CD8-positive, alpha-beta memory T cell (primary cell): Measurements from ENCODE around the gene PPID. TPM values are rescaled to one million over a fixed set of nuclear protein-coding genes. Genes with fewer than 3 reads are reported as not detected.

Experiments used
- CTCF ChIA-PET: fragments of 350-600 bp; sonication (Branson Sonifier 250); formaldehyde crosslinking; loops from one replicate; lab custom pipeline; 2021; ENCODE audit warnings: antibody characterized with exemption; lab: Charles Lee
- POLR2A ChIA-PET: fragments of 350-600 bp; sonication (Branson Sonifier 250); formaldehyde crosslinking; loops from one replicate; lab custom pipeline; 2021; ENCODE audit warnings: antibody characterized with exemption; lab: Charles Lee
- DNase-seq, 5 donors: peaks; one replicate each; pipeline versions ENCODE4 v3.0.0 to v3.0.0-alpha.2; 2020 to 2022; ENCODE audit warnings: mixed read lengths in 1 of 5
- H3K27ac ChIP-seq: one replicate; pipeline ENCODE4 v1.7.0; 2013; ENCODE audit warnings: low read depth, mild to moderate bottlenecking, low read length, moderate library complexity
- H3K27me3 ChIP-seq: 2 replicates; pipeline ENCODE4 v1.7.0; 2013; ENCODE audit warnings: low read length, mild to moderate bottlenecking; ENCODE audit not compliant: insufficient read depth, poor library complexity, severe bottlenecking
- H3K36me3 ChIP-seq: 2 replicates; pipeline ENCODE4 v1.7.0; 2013; ENCODE audit warnings: mild to moderate bottlenecking, low read length, moderate library complexity; ENCODE audit not compliant: insufficient read depth
- H3K4me1 ChIP-seq: 2 replicates; pipeline ENCODE4 v1.7.0; 2013; ENCODE audit warnings: mild to moderate bottlenecking, low read length, moderate library complexity; ENCODE audit not compliant: insufficient read depth
- H3K4me3 ChIP-seq: 2 replicates; pipeline ENCODE4 v1.7.0; 2013; ENCODE audit warnings: mild to moderate bottlenecking, low read length
- H3K9me3 ChIP-seq: 2 replicates; pipeline ENCODE4 v1.7.0; 2013; ENCODE audit warnings: mild to moderate bottlenecking, low read length
- H3K27ac Mint-ChIP-seq, 8 donors: one replicate each; pipeline ENCODE4 v1.8.0; 2020 to 2021; ENCODE audit warnings: mixed read lengths in 8 of 8, mild to moderate bottlenecking in 6 of 8, inconsistent platforms in 3 of 8, moderate library complexity in 3 of 8
- H3K27me3 Mint-ChIP-seq, 2 donors: one replicate each; pipeline ENCODE4 v1.8.0; 2020 to 2021; ENCODE audit warnings: mixed read lengths in 2 of 2, mild to moderate bottlenecking in 1 of 2, moderate library complexity in 1 of 2
- H3K36me3 Mint-ChIP-seq, 3 donors: one replicate each; pipeline ENCODE4 v1.8.0; 2020 to 2021; ENCODE audit warnings: mixed read lengths in 3 of 3, inconsistent platforms in 1 of 3, mild to moderate bottlenecking in 1 of 3
- H3K4me1 Mint-ChIP-seq, 3 donors: one replicate each; pipeline ENCODE4 v1.8.0; 2020 to 2021; ENCODE audit warnings: mixed read lengths in 3 of 3, inconsistent platforms in 1 of 3, mild to moderate bottlenecking in 1 of 3
- H3K4me3 Mint-ChIP-seq, 7 donors: one replicate each; pipeline ENCODE4 v1.8.0; 2020 to 2021; ENCODE audit warnings: mixed read lengths in 7 of 7, mild to moderate bottlenecking in 6 of 7, moderate library complexity in 4 of 7, inconsistent platforms in 2 of 7
- H3K9me3 Mint-ChIP-seq, 5 donors: one replicate each; pipeline ENCODE4 v1.8.0; 2020 to 2022; ENCODE audit warnings: mixed read lengths in 5 of 5, mild to moderate bottlenecking in 3 of 5, moderate library complexity in 2 of 5, inconsistent platforms in 1 of 5
- polyA plus RNA-seq: library from polyadenylated mRNA; unstranded; fragments of 300-500 nt; fragmentation: Illumina TruSeq; gene quantifications from one replicate; pipeline ENCODE4 v1.2.3, GENCODE V29; 2021
- total RNA-seq, 2 experiments: library from RNA; stranded (reverse); gene quantifications; one replicate each; pipeline ENCODE4 v1.2.3, GENCODE V29; 2021

Gene PPID
- total and polyA plus RNA-seq, 3 experiments from 2014 or later, result 58.9 to 66.8 (median 61.2) TPM

DNA sequence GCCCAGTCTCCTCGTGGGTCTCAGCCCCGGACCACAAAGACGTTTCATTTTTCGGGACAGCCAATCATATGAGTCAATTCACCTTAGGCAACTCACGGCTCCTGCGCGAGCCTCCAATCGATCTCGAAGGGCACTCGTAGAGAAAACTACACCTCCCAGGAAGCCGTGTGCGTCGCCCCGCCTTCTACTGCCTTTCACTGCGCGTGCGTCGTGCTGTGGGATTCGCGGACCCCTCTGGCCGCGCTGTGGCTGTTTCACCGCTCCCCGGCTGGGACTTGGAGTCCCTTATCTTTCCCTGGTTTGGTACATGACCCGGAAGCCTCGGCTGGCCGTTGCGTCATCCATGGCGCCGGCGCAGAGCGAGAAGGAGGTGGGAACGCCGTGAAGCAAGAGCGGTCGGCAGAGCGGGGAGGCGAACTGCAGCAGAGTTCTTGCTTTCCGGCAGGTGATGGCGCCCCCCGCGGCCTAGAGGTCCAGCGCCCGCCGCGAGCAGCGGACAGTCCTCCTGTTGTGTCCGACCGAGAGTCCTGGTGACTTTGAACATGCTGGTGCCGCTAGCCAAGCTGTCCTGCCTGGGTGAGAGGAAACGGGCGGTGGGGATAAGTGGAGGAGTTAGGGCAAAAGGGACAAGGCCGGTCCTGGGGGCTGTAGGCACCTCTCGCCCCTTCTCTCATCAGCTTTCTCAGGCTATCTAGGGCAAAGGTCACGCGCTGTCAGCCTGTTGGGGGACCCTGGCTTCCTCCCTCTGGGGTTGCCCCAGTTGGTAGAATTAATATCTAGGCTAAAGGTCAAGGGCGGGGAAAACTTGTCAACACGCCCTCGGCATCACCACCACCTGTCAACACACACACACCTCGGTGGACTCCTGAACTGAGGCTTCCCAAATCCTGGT lies 51.0 kb downstream of the PPID start, which contains the start of gene ETFDH:
TSS of gene ETFDH (plus strand) at position 382 of the 892 bp plus-strand sequence. CDS start at position 543, 161 bp downstream.
- Histone ChIP-seq H3K4me1 (peaks cover 15% of the 10 kb centered on the region), H3K36me3 (no peaks in the 10 kb centered on the region), H3K9me3 (no peaks in the 10 kb centered on the region), H3K27me3 (no peaks in the 10 kb centered on the region), H3K27ac (peak within 1 kb of the TSS; percentile 91), H3K4me3 (peak within 1 kb of the TSS; percentile 77)
- peak; percentile 96 to 99 (median 98) for DNase-seq
- H3K27ac Mint-ChIP-seq, result peak within 1 kb of the TSS; percentile 87 to 100 (median 98)
- H3K9me3 Mint-ChIP-seq, result no peaks in the 10 kb centered on the region
- peaks cover 0 to 14% (median 2%) of the 10 kb centered on the region in 3 donors for H3K36me3 Mint-ChIP-seq
- H3K4me1 Mint-ChIP-seq, result peaks cover 22 to 43% (median 32%) of the 10 kb centered on the region in 3 donors
- CTCF ChIA-PET, result no interaction called here
- H3K27me3 Mint-ChIP-seq, result peaks cover 0 to 3% of the 10 kb centered on the region in 2 donors
- H3K4me3 Mint-ChIP-seq, result peak within 1 kb of the TSS; percentile 91 to 97 (median 93)
- POLR2A ChIA-PET, result no interaction called here

DNA sequence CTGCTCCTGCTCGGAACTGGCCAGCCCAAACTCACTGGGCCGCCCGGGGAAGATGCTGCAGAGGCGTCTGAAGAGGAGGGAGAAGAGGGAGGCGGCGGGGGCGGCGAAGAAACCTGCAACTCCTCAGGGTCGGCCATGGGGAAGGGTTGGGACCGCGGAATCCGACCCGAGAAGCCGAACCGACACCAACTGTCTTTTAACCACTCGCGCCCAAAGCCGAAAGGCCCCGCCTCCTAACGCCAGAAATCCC lies 51.6 kb downstream of the PPID start, which contains the start of gene C4orf46:
TSS of gene C4orf46 (minus strand) at position 223 of the 250 bp plus-strand sequence. CDS start at position 137, 86 bp downstream.
- H3K4me3 ChIP-seq, result peak within 1 kb of the TSS; percentile 77
- Mint-ChIP-seq H3K4me3 (peak within 1 kb of the TSS; percentile 91 to 97 (median 93)), H3K9me3 (no peaks in the 10 kb centered on the region), H3K36me3 (peaks cover 0 to 14% (median 2%) of the 10 kb centered on the region in 3 donors), H3K27ac (peak within 1 kb of the TSS; percentile 87 to 100 (median 98)), H3K4me1 (peaks cover 20 to 40% (median 31%) of the 10 kb centered on the region in 3 donors), H3K27me3 (peaks cover 0 to 3% of the 10 kb centered on the region in 2 donors)
- peaks cover 15% of the 10 kb centered on the region for H3K4me1 ChIP-seq
- ChIA-PET CTCF (no interaction called here), POLR2A (no interaction called here)
- DNase-seq, result no peak
- peak within 1 kb of the TSS; percentile 91 for H3K27ac ChIP-seq
- H3K27me3 ChIP-seq, result no peaks in the 10 kb centered on the region
- no peaks in the 10 kb centered on the region for H3K36me3 ChIP-seq
- no peaks in the 10 kb centered on the region for H3K9me3 ChIP-seq

DNA sequence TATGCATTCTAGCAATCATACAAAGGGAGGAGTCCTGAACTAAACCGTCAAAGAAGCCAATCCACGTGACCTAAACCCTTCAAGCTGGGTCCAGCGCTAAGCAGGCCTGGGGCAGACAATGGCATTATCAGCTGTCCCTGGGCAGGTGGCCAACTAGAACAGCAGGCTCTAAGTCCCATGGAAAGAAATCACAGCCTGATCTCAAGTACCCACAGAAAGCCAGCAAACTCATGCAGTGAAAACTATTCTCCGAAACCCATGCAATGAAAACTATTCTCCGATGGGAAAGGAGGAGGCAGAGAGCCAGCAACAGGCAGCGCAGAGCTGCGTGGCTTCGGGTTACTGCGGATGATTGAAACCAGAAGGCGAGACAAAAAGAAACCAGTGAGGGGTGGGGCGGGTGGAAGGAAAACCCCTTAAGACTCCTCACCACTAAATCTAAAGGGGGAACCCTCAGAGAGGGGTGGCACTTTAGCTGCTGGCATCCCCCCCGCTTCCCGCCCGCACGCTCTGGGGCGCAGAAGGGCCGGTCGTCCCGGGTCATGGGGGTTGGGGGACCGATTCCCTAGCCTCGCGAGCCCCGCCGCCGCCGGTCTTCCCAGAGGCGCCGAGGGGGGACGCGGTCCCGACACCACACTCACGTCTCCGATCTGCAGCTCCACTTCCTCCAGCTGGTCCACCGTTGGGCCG lies 52.1 kb downstream of the PPID start:
- ChIA-PET CTCF (no interaction called here), POLR2A (no interaction called here)
- peaks cover 0 to 14% (median 2%) of the 10 kb centered on the region in 3 donors for H3K36me3 Mint-ChIP-seq
- peak overlapping the region; percentile 91 to 97 (median 93) for H3K4me3 Mint-ChIP-seq
- Histone ChIP-seq H3K4me1 (peaks cover 15% of the 10 kb centered on the region), H3K27ac (peak overlapping the region; percentile 91), H3K36me3 (no peaks in the 10 kb centered on the region), H3K27me3 (no peaks in the 10 kb centered on the region), H3K9me3 (no peaks in the 10 kb centered on the region), H3K4me3 (peak overlapping the region; percentile 77)
- peak overlapping the region; percentile 87 to 100 (median 98) for H3K27ac Mint-ChIP-seq
- no peaks in the 10 kb centered on the region for H3K9me3 Mint-ChIP-seq
- peaks cover 20 to 38% (median 26%) of the 10 kb centered on the region in 3 donors for H3K4me1 Mint-ChIP-seq
- peaks cover 0 to 3% of the 10 kb centered on the region in 2 donors for H3K27me3 Mint-ChIP-seq
- DNase-seq, result peak; percentile 39 to 77 (median 64)

DNA sequence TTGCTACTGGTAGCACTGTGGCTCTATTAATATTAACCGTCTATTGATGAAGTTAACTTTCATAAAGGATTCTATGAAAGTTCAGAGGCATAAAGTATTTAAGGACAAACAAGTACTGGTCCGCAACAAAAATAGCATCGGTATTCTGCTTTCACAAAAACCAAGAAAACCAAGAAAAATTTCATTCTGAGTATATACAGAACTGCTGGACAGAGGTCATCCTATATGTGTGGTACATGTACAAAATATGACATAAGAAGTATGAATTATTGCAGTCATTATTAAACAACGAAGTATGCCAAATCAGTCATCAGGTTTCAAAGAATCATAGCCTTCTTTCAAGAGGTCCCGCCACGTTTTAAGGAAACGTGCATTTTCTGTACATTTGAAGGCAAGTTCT lies 53.9 kb downstream of the PPID start:
- Mint-ChIP-seq H3K4me3 (peak overlapping the region in 2 of 7 donors; percentile 2 to 82), H3K4me1 (peaks cover 20 to 30% (median 21%) of the 10 kb centered on the region in 3 donors), H3K27me3 (peaks cover 0 to 3% of the 10 kb centered on the region in 2 donors), H3K27ac (peak overlapping the region in 1 of 8 donors; percentile 31), H3K9me3 (no peaks in the 10 kb centered on the region), H3K36me3 (peaks cover 0 to 11% (median 0%) of the 10 kb centered on the region in 3 donors)
- no peak overlapping the region for H3K27ac ChIP-seq
- no peak overlapping the region for H3K4me3 ChIP-seq
- H3K36me3 ChIP-seq, result no peaks in the 10 kb centered on the region
- ChIA-PET CTCF (interaction anchor here (0.6 to 1.6 kb wide), 3 partner anchors 12 to 14 kb away, joined by 3 to 4 read pairs (median 3); no protein-coding TSS in a partner anchor), POLR2A (no interaction called here)
- DNase-seq, result no peak
- no peaks in the 10 kb centered on the region for H3K9me3 ChIP-seq
- no peaks in the 10 kb centered on the region for H3K27me3 ChIP-seq
- H3K4me1 ChIP-seq, result peaks cover 15% of the 10 kb centered on the region

DNA sequence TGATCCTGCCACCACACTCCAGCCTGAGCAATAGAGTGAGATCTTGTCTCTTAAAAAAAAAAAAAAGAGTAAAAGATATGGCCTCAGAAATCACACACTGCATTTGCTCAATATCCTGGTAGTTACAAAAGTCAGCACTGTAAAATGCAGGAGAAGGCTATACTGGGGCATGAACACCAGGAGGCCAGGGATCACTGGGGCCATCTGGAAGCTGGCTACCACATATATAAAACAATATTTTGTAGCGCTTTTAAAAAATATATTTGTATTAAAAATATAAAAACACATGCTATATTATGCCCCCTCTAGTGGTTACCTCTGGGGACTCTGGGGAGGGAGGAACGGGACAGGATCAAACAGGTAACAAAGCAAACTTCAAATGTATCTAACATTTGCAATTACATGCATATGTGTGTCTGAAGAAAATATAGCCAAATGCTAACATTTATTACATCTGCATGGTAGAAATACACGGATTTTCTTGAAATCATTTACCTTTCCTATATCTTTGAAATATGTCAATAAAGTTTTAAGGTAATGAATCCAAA lies 55.5 kb downstream of the PPID start:
- POLR2A ChIA-PET, result no interaction called here
- H3K27ac Mint-ChIP-seq, result peak overlapping the region in 1 of 8 donors; percentile 12
- no peaks in the 10 kb centered on the region for H3K9me3 ChIP-seq
- no peak overlapping the region for H3K4me3 ChIP-seq
- H3K36me3 ChIP-seq, result no peaks in the 10 kb centered on the region
- peaks cover 16 to 23% (median 19%) of the 10 kb centered on the region in 3 donors for H3K4me1 Mint-ChIP-seq
- no peaks in the 10 kb centered on the region for H3K27me3 ChIP-seq
- peak in 3 of 5 donors; percentile 2 to 21 (median 7) for DNase-seq
- peaks cover 0 to 3% of the 10 kb centered on the region in 2 donors for H3K27me3 Mint-ChIP-seq
- H3K36me3 Mint-ChIP-seq, result peaks cover 0 to 11% (median 0%) of the 10 kb centered on the region in 3 donors
- no peak overlapping the region for H3K27ac ChIP-seq
- H3K9me3 Mint-ChIP-seq, result no peaks in the 10 kb centered on the region
- peaks cover 9% of the 10 kb centered on the region for H3K4me1 ChIP-seq
- H3K4me3 Mint-ChIP-seq, result no peak overlapping the region
- CTCF ChIA-PET, result no interaction called here

DNA sequence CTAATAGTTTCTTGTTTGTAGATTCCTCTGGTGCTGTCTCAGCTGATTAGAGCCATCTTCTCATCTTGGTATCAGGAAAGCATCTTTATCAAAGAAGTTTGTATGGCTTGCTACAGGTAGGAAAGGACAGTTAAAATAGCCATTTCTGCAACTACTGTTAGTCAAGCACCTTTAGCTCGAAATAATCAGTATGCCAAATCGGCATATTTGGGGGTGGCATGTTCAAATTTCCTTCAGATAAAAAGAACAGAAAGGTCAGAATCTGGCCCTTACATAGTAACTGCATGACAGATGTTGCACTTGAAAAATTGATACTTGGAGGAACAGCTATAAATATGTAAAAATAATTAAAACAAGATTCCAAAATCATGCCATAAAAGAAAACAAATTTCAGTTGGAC lies 56.3 kb downstream of the PPID start:
- no peak overlapping the region for H3K27ac ChIP-seq
- H3K4me3 Mint-ChIP-seq, result peak overlapping the region in 1 of 7 donors; percentile 14
- ChIA-PET CTCF (no interaction called here), POLR2A (no interaction called here)
- no peaks in the 10 kb centered on the region for H3K9me3 ChIP-seq
- no peak for DNase-seq
- H3K36me3 Mint-ChIP-seq, result peaks cover 0 to 7% (median 0%) of the 10 kb centered on the region in 3 donors
- H3K36me3 ChIP-seq, result no peaks in the 10 kb centered on the region
- H3K9me3 Mint-ChIP-seq, result no peaks in the 10 kb centered on the region
- H3K27me3 Mint-ChIP-seq, result peaks cover 0 to 1% of the 10 kb centered on the region in 2 donors
- H3K4me3 ChIP-seq, result no peak overlapping the region
- H3K27me3 ChIP-seq, result no peaks in the 10 kb centered on the region
- H3K27ac Mint-ChIP-seq, result no peak overlapping the region
- H3K4me1 ChIP-seq, result peaks cover 7% of the 10 kb centered on the region
- peaks cover 9 to 15% (median 12%) of the 10 kb centered on the region in 3 donors for H3K4me1 Mint-ChIP-seq

DNA sequence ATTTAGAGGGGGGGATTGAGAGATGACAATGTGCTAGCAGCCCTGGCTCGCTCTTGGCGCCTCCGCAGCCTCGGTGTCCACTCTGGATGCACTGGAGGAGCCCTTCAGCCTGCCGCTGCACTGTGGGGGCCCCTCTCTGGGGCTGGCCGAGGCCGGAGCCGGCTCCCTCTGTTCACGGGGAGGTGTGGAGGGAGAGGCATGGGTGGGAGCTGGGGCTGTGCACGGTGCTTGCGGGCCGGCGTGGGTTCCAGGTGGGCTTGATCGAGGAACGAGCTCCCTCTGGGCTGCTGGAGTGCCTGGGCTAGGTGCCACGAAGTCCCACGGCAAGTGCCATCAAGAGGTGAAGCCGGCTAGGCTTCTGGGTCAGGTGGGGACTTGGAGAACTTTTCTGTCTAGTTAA lies 58.4 kb downstream of the PPID start:
- no peak overlapping the region for H3K27ac ChIP-seq
- DNase-seq, result no peak
- no peaks in the 10 kb centered on the region for H3K27me3 ChIP-seq
- H3K9me3 ChIP-seq, result no peaks in the 10 kb centered on the region
- Mint-ChIP-seq H3K27me3 (peaks cover 3% of the 10 kb centered on the region in 2 donors), H3K4me3 (no peak overlapping the region), H3K4me1 (no peaks in the 10 kb centered on the region), H3K27ac (no peak overlapping the region), H3K36me3 (no peaks in the 10 kb centered on the region), H3K9me3 (no peaks in the 10 kb centered on the region)
- ChIA-PET POLR2A (no interaction called here), CTCF (no interaction called here)
- H3K36me3 ChIP-seq, result no peaks in the 10 kb centered on the region
- no peak overlapping the region for H3K4me3 ChIP-seq
- H3K4me1 ChIP-seq, result no peaks in the 10 kb centered on the region
